Loucy (cell line): ENCODE measurements around the gene TM9SF1.
A peak's percentile ranks its signal among the peaks of the same experiment; 100 is the strongest.

ENCODE experiments used
- H2AFZ ChIP-seq: fragments of 200-600 bp; sonication (generic); 2 replicates; pipeline ENCODE4 v1.6.0; 2016; ENCODE audit warnings: antibody characterized with exemption, mild to moderate bottlenecking, low read length, moderate library complexity
- H3F3A ChIP-seq: fragments of 200-600 bp; 2 replicates; pipeline ENCODE4 v1.6.0; 2016; ENCODE audit warnings: antibody characterized with exemption, low read depth, mild to moderate bottlenecking
- H3K27me3 ChIP-seq: fragments of 200-600 bp; sonication (generic); 2 replicates; pipeline ENCODE4 v1.6.1; 2014; ENCODE audit warnings: low read length, mild to moderate bottlenecking; ENCODE audit not compliant: insufficient read depth, poor library complexity, severe bottlenecking
- H3K36me3 ChIP-seq: fragments of 200-600 bp; sonication (generic); 2 replicates; pipeline ENCODE4 v1.6.1; 2016; ENCODE audit warnings: low read length; ENCODE audit not compliant: insufficient read depth
- H3K4me1 ChIP-seq: fragments of 200-600 bp; sonication (generic); 2 replicates; pipeline ENCODE4 v1.5.1; 2014; ENCODE audit warnings: low read length, mild to moderate bottlenecking; ENCODE audit not compliant: insufficient read depth, poor library complexity, severe bottlenecking
- H3K4me2 ChIP-seq: fragments of 200-600 bp; sonication (generic); 2 replicates; pipeline ENCODE4 v1.6.0; 2014; ENCODE audit warnings: antibody characterized with exemption, low read length, low read depth, mild to moderate bottlenecking; ENCODE audit not compliant: poor library complexity, severe bottlenecking
- H3K4me3 ChIP-seq: fragments of 200-600 bp; sonication (generic); 2 replicates; pipeline ENCODE4 v1.5.1; 2014; ENCODE audit warnings: low read length, mild to moderate bottlenecking, mixed read lengths; ENCODE audit not compliant: poor library complexity, severe bottlenecking
- H3K79me2 ChIP-seq: fragments of 200-600 bp; sonication (generic); 2 replicates; pipeline ENCODE4 v1.6.1; 2014; ENCODE audit warnings: low read length; ENCODE audit not compliant: insufficient read depth
- H3K9ac ChIP-seq: fragments of 200-600 bp; sonication (generic); 2 replicates; pipeline ENCODE4 v1.6.0; 2014; ENCODE audit warnings: mild to moderate bottlenecking, low read depth, low read length, moderate library complexity; ENCODE audit not compliant: poor library complexity, severe bottlenecking
- H3K9me2 ChIP-seq: fragments of 200-600 bp; sonication (generic); replicated peaks from 2 replicates; pipeline ENCODE4 v1.6.1; 2016; ENCODE audit warnings: low read depth, low read length, mixed read lengths
- H3K9me3 ChIP-seq: fragments of 200-600 bp; sonication (generic); 2 replicates; pipeline ENCODE4 v1.6.1; 2014; ENCODE audit warnings: mild to moderate bottlenecking, antibody characterized with exemption, low read length, low read depth; ENCODE audit not compliant: insufficient read depth
- H4K20me1 ChIP-seq: fragments of 200-600 bp; sonication (generic); 2 replicates; pipeline ENCODE4 v1.6.0; 2014; ENCODE audit warnings: antibody characterized with exemption, low read length, mild to moderate bottlenecking; ENCODE audit not compliant: insufficient read depth, poor library complexity, severe bottlenecking
- CTCF ChIP-seq: fragments of 200-600 bp; sonication (generic); conservative IDR thresholded peaks from 2 replicates; pipeline ENCODE4 v1.5.1; 2014; ENCODE audit warnings: mild to moderate bottlenecking, antibody characterized with exemption, low read length
- EZH2phosphoT487 ChIP-seq: fragments of 200-600 bp; IDR thresholded peaks from 2 replicates; pipeline ENCODE4 v1.6.1; 2018; ENCODE audit warnings: antibody characterized with exemption, mild to moderate bottlenecking, moderate library complexity, borderline replicate concordance

Gene TM9SF1

GRCh38 chr14:24162093-24162492, 33.1 kb downstream of the TM9SF1 start:
- Histone ChIP-seq H4K20me1 (no peaks in the 10 kb centered on the region), H3K4me3 (peak overlapping the region; percentile 82), H3K4me2 (peak overlapping the region; percentile 84), H3K9ac (peak overlapping the region; percentile 73), H3K36me3 (peaks cover 24% of the 10 kb centered on the region; the same call in 1 of the 2 replicates), H3K9me2 (no peaks in the 10 kb centered on the region), H3K79me2 (peaks cover 9% of the 10 kb centered on the region; the same call in 1 of the 2 replicates), H2AFZ (no peak overlapping the region), H3K4me1 (peaks cover 13% of the 10 kb centered on the region), H3K9me3 (no peaks in the 10 kb centered on the region), H3K27me3 (no peaks in the 10 kb centered on the region), H3F3A (no peaks in the 10 kb centered on the region; the same call in 1 of the 2 replicates)
- TF ChIP-seq EZH2phosphoT487 (no peak), CTCF (no peak)

- H3K4me2 ChIP-seq, result peak within 1 kb of the TSS; percentile 84
- H3K36me3 ChIP-seq, result peaks cover 28% of the 10 kb centered on the region; the same call in 1 of the 2 replicates
- H4K20me1 ChIP-seq, result no peaks in the 10 kb centered on the region
- H3K27me3 ChIP-seq, result no peaks in the 10 kb centered on the region
- TF ChIP-seq CTCF (peak; percentile 95), EZH2phosphoT487 (no peak)
- peak within 1 kb of the TSS; percentile 73 for H3K9ac ChIP-seq
- H3K4me3 ChIP-seq, result peak within 1 kb of the TSS; percentile 82
- H3K9me2 ChIP-seq, result no peaks in the 10 kb centered on the region
- no peaks in the 10 kb centered on the region; the same call in 1 of the 2 replicates for H3F3A ChIP-seq
- H3K79me2 ChIP-seq, result peaks cover 9% of the 10 kb centered on the region; the same call in 1 of the 2 replicates
- peak within 1 kb of the TSS; percentile 44; the same call in 1 of the 2 replicates for H2AFZ ChIP-seq
- H3K9me3 ChIP-seq, result no peaks in the 10 kb centered on the region
- H3K4me1 ChIP-seq, result peaks cover 13% of the 10 kb centered on the region
Observed at GRCh38 chr14:24160850-24161804, 34.1 kb downstream of the TM9SF1 start, which contains the start of gene IRF9. TSS of gene IRF9 (plus strand) at chr14:24161265. CDS start at chr14:24162145, 880 bp downstream.

- no peaks in the 10 kb centered on the region for H3K9me2 ChIP-seq
- no peaks in the 10 kb centered on the region for H3K9me3 ChIP-seq
- peaks cover 33% of the 10 kb centered on the region; the same call in 1 of the 2 replicates for H3K36me3 ChIP-seq
- H4K20me1 ChIP-seq, result no peaks in the 10 kb centered on the region
- no peak overlapping the region for H3K4me3 ChIP-seq
- no peak overlapping the region for H2AFZ ChIP-seq
- no peak overlapping the region for H3K4me2 ChIP-seq
- peaks cover 9% of the 10 kb centered on the region; the same call in 1 of the 2 replicates for H3K79me2 ChIP-seq
- H3K27me3 ChIP-seq, result no peaks in the 10 kb centered on the region
- no peaks in the 10 kb centered on the region; the same call in 1 of the 2 replicates for H3F3A ChIP-seq
- TF ChIP-seq EZH2phosphoT487, result no peak
- no peak for TF ChIP-seq CTCF
- H3K4me1 ChIP-seq, result peaks cover 13% of the 10 kb centered on the region
- no peak overlapping the region for H3K9ac ChIP-seq
Observed at GRCh38 chr14:24160499-24160849, 34.8 kb downstream of the TM9SF1 start.
